ENCODE measurements around the gene URB2. TPM values are rescaled to one million over a fixed set of nuclear protein-coding genes. Genes with fewer than 3 reads are reported as not detected.
A peak's percentile ranks its signal among the peaks of the same experiment; 100 is the strongest.

The URB2 gene
- total and polyA plus RNA-seq, 2 of the 13 experiments (the other 11 are each of a cell fraction or from before 2014, with no cell fraction given): 4.0 to 17.6 TPM

GRCh38 chr1:229625071-229625914, 754 bp upstream of the URB2 start (continued):
- TF ChIP-seq PITX1 (CRISPR knock-in tag; IDR thresholded peaks at IDR 0.05) (peak; percentile 61; the same call in 1 of the 2 replicates), HNF1A (IDR thresholded peaks at IDR 0.05; ENCODE audit: low read depth) (no peak), HNF1A (CRISPR knock-in tag; IDR thresholded peaks at IDR 0.05; ENCODE audit: borderline replicate concordance) (no peak), ZNF263 (CRISPR knock-in tag; IDR thresholded peaks at IDR 0.05) (peak; percentile 83), SETDB1 (CRISPR knock-in tag; IDR thresholded peaks at IDR 0.05; ENCODE audit: borderline replicate concordance) (no peak), ZNF569 (CRISPR knock-in tag; IDR thresholded peaks at IDR 0.05; ENCODE audit: borderline replicate concordance) (no peak), ZBTB25 (CRISPR knock-in tag; IDR thresholded peaks at IDR 0.05) (no peak), KAT8 (CRISPR knock-in tag; IDR thresholded peaks at IDR 0.05) (0 out of 2 replicates have a peak, but pooled peaks have one; percentile 33), ARID5B (CRISPR knock-in tag; IDR thresholded peaks at IDR 0.05) (peak; percentile 9; the same call in 1 of the 2 replicates), ZBTB49 (CRISPR knock-in tag; IDR thresholded peaks at IDR 0.05; ENCODE audit: borderline replicate concordance) (no peak), ZNF280B (CRISPR knock-in tag; IDR thresholded peaks at IDR 0.05; ENCODE audit: borderline replicate concordance) (0 out of 2 replicates have a peak, but pooled peaks have one; percentile 70), ZNF331 (CRISPR knock-in tag; IDR thresholded peaks at IDR 0.05) (no peak)
